ENCODE data around the gene PDE11A. TPM values are rescaled to one million over a fixed set of nuclear protein-coding genes. Genes with fewer than 3 reads are reported as not detected.
A peak's percentile ranks its signal among the peaks of the same experiment; 100 is the strongest.

PDE11A gene
- total RNA-seq, 5 donors from 2014 or later (not counting 1 experiment from before 2014, with no cell fraction given) = not detected

- Histone ChIP-seq H3K4me1 (ENCODE audit: control insufficient read depth in 1 of 2, extremely low read depth in 1 of 2, insufficient read depth in 2 of 2, low read length in 2 of 2) (peaks cover 5 to 12% of the 10 kb centered on the region in 2 experiments), H3K4me3 (ENCODE audit: control insufficient read depth in 1 of 2, extremely low read depth in 1 of 2, low read length in 1 of 2) (no peak overlapping the region), H3K9me3 (no peaks in the 10 kb centered on the region), H3K27ac (ENCODE audit: low read length) (peak overlapping the region; percentile 60), H3K27me3 (replicated peaks in 1 of 2; ENCODE audit: control insufficient read depth in 2 of 2, extremely low read depth in 1 of 2, insufficient read depth in 2 of 2, low read length in 1 of 2) (no peaks in the 10 kb centered on the region), H3K36me3 (ENCODE audit: control insufficient read depth in 2 of 2, extremely low read depth in 1 of 2, insufficient read depth in 1 of 2, low read length in 1 of 2) (no peaks in the 10 kb centered on the region)
- no peaks in the 10 kb centered on the region for H3K9me3 Mint-ChIP-seq
- CTCF ChIA-PET = interaction anchor here (0.6 to 1.3 kb wide), 2 partner anchors 11 to 12 kb away, joined by 3 read pairs; no protein-coding TSS in a partner anchor
- no peaks in the 10 kb centered on the region for H3K36me3 Mint-ChIP-seq
- H3K4me1 Mint-ChIP-seq = peaks cover 29 to 39% (median 34%) of the 10 kb centered on the region in 3 donors
- ATAC-seq (replicated peaks in 1 of 4) (no peak), DNase-seq (no peak)
- peak overlapping the region; percentile 74 to 82 for H3K27ac Mint-ChIP-seq
- H3K27me3 Mint-ChIP-seq = peaks cover 0 to 3% of the 10 kb centered on the region in 2 donors
- POLR2A ChIA-PET = no interaction called here
- no CpG with 5 or more reads among the region's 1 CpG for WGBS (ENCODE audit: insufficient coverage)
- H3K4me3 Mint-ChIP-seq = peak overlapping the region; percentile 18 to 57 (median 44)
Measured at GRCh38 chr2:177784745-177785067, 287.9 kb downstream of the PDE11A start.

- 15% methylated on average over 2 of the region's 2 CpGs for WGBS (ENCODE audit: insufficient coverage)
- H3K27ac Mint-ChIP-seq = peak overlapping the region; percentile 74 to 82
Measured at GRCh38 chr2:177783835-177784744, 288.5 kb downstream of the PDE11A start.

GRCh38 chr2:177783091-177783490, 289.5 kb downstream of the PDE11A start:
- Mint-ChIP-seq H3K36me3 (no peaks in the 10 kb centered on the region), H3K4me1 (peaks cover 29 to 39% (median 34%) of the 10 kb centered on the region in 3 donors), H3K4me3 (no peak overlapping the region), H3K27me3 (peaks cover 0 to 3% of the 10 kb centered on the region in 2 donors), H3K9me3 (no peaks in the 10 kb centered on the region), H3K27ac (peak overlapping the region in 1 of 2 donors; percentile 37)
- Histone ChIP-seq H3K36me3 (ENCODE audit: control insufficient read depth in 2 of 2, extremely low read depth in 1 of 2, insufficient read depth in 1 of 2, low read length in 1 of 2) (no peaks in the 10 kb centered on the region), H3K9me3 (no peaks in the 10 kb centered on the region), H3K4me3 (ENCODE audit: control insufficient read depth in 1 of 2, extremely low read depth in 1 of 2, low read length in 1 of 2) (no peak overlapping the region), H3K4me1 (ENCODE audit: control insufficient read depth in 1 of 2, extremely low read depth in 1 of 2, insufficient read depth in 2 of 2, low read length in 2 of 2) (peaks cover 5 to 12% of the 10 kb centered on the region in 2 experiments), H3K27me3 (replicated peaks in 1 of 2; ENCODE audit: control insufficient read depth in 2 of 2, extremely low read depth in 1 of 2, insufficient read depth in 2 of 2, low read length in 1 of 2) (no peaks in the 10 kb centered on the region), H3K27ac (ENCODE audit: low read length) (no peak overlapping the region)
- ChIA-PET POLR2A (interaction anchor here in 1 of 2 donors (0.5 kb wide), 1 partner anchor 730 kb away, joined by 6 read pairs; no protein-coding TSS in a partner anchor), CTCF (interaction anchor here in 1 of 2 donors (1.1 to 1.2 kb wide), 2 partner anchors 9 to 12 kb away, joined by 3 to 4 read pairs; no protein-coding TSS in a partner anchor)
- DNase-seq (no peak), ATAC-seq (replicated peaks in 1 of 4) (no peak)

More at GRCh38 chr2:177783835-177784744, 288.5 kb downstream of the PDE11A start:
- CTCF ChIA-PET = interaction anchor here (0.6 to 1.3 kb wide), 2 partner anchors 11 to 13 kb away, joined by 3 read pairs; no protein-coding TSS in a partner anchor
- H3K36me3 ChIP-seq (ENCODE audit: control insufficient read depth in 2 of 2, extremely low read depth in 1 of 2, insufficient read depth in 1 of 2, low read length in 1 of 2) = no peaks in the 10 kb centered on the region
- H3K27me3 Mint-ChIP-seq = peaks cover 0 to 3% of the 10 kb centered on the region in 2 donors
- POLR2A ChIA-PET = interaction anchor here in 1 of 2 donors (0.5 kb wide), 1 partner anchor 731 kb away, joined by 6 read pairs; no protein-coding TSS in a partner anchor
- H3K9me3 Mint-ChIP-seq = no peaks in the 10 kb centered on the region
- H3K4me3 Mint-ChIP-seq = peak overlapping the region; percentile 29 to 57 (median 44)
- ATAC-seq (replicated peaks in 1 of 4) (peak; percentile 62 to 85 (median 75)), DNase-seq (peak in 2 of 35 experiments; percentile 20 to 43)
- no peaks in the 10 kb centered on the region for H3K27me3 ChIP-seq (replicated peaks in 1 of 2; ENCODE audit: control insufficient read depth in 2 of 2, extremely low read depth in 1 of 2, insufficient read depth in 2 of 2, low read length in 1 of 2)
- no peak overlapping the region for H3K4me3 ChIP-seq (ENCODE audit: control insufficient read depth in 1 of 2, extremely low read depth in 1 of 2, low read length in 1 of 2)
- H3K27ac ChIP-seq (ENCODE audit: low read length) = peak overlapping the region; percentile 60
- peaks cover 5 to 12% of the 10 kb centered on the region in 2 experiments for H3K4me1 ChIP-seq (ENCODE audit: control insufficient read depth in 1 of 2, extremely low read depth in 1 of 2, insufficient read depth in 2 of 2, low read length in 2 of 2)
- peaks cover 29 to 39% (median 34%) of the 10 kb centered on the region in 3 donors for H3K4me1 Mint-ChIP-seq
- no peaks in the 10 kb centered on the region for H3K9me3 ChIP-seq
- H3K36me3 Mint-ChIP-seq = no peaks in the 10 kb centered on the region

GRCh38 chr2:177782613-177783012, 290.0 kb downstream of the PDE11A start:
- POLR2A ChIA-PET = no interaction called here
- Histone ChIP-seq H3K27me3 (replicated peaks in 1 of 2; ENCODE audit: control insufficient read depth in 2 of 2, extremely low read depth in 1 of 2, insufficient read depth in 2 of 2, low read length in 1 of 2) (no peaks in the 10 kb centered on the region), H3K36me3 (ENCODE audit: control insufficient read depth in 2 of 2, extremely low read depth in 1 of 2, insufficient read depth in 1 of 2, low read length in 1 of 2) (no peaks in the 10 kb centered on the region), H3K4me1 (ENCODE audit: control insufficient read depth in 1 of 2, extremely low read depth in 1 of 2, insufficient read depth in 2 of 2, low read length in 2 of 2) (peaks cover 5 to 12% of the 10 kb centered on the region in 2 experiments), H3K9me3 (no peaks in the 10 kb centered on the region), H3K27ac (ENCODE audit: low read length) (no peak overlapping the region), H3K4me3 (ENCODE audit: control insufficient read depth in 1 of 2, extremely low read depth in 1 of 2, low read length in 1 of 2) (no peak overlapping the region)
- DNase-seq = no peak
- H3K36me3 Mint-ChIP-seq = no peaks in the 10 kb centered on the region
- peaks cover 0 to 3% of the 10 kb centered on the region in 2 donors for H3K27me3 Mint-ChIP-seq
- ATAC-seq (replicated peaks in 1 of 4) = no peak
- CTCF ChIA-PET = interaction anchor here in 1 of 2 donors (1.1 to 1.2 kb wide), 2 partner anchors 9 to 12 kb away, joined by 3 to 4 read pairs; no protein-coding TSS in a partner anchor
- H3K4me3 Mint-ChIP-seq = no peak overlapping the region
- peak overlapping the region in 1 of 2 donors; percentile 37 for H3K27ac Mint-ChIP-seq
- no peaks in the 10 kb centered on the region for H3K9me3 Mint-ChIP-seq
- peaks cover 29 to 39% (median 34%) of the 10 kb centered on the region in 3 donors for H3K4me1 Mint-ChIP-seq

- Mint-ChIP-seq H3K36me3 (no peaks in the 10 kb centered on the region), H3K9me3 (no peaks in the 10 kb centered on the region), H3K27me3 (peaks cover 0 to 5% of the 10 kb centered on the region in 2 donors), H3K4me3 (no peak overlapping the region), H3K27ac (no peak overlapping the region), H3K4me1 (peaks cover 12 to 19% (median 17%) of the 10 kb centered on the region in 3 donors)
- CTCF ChIA-PET = interaction anchor here in 1 of 2 donors (0.5 kb wide), 1 partner anchor 761 kb away, joined by 4 read pairs; no protein-coding TSS in a partner anchor
- H3K27me3 ChIP-seq (replicated peaks in 1 of 2; ENCODE audit: control insufficient read depth in 2 of 2, extremely low read depth in 1 of 2, insufficient read depth in 2 of 2, low read length in 1 of 2) = no peaks in the 10 kb centered on the region
- no peak overlapping the region for H3K27ac ChIP-seq (ENCODE audit: low read length)
- ATAC-seq (replicated peaks in 1 of 4) (no peak), DNase-seq (no peak)
- H3K36me3 ChIP-seq (ENCODE audit: control insufficient read depth in 2 of 2, extremely low read depth in 1 of 2, insufficient read depth in 1 of 2, low read length in 1 of 2) = no peaks in the 10 kb centered on the region
- no peak overlapping the region for H3K4me3 ChIP-seq (ENCODE audit: control insufficient read depth in 1 of 2, extremely low read depth in 1 of 2, low read length in 1 of 2)
- 86% methylated on average over 1 of the region's 5 CpGs for WGBS (ENCODE audit: insufficient coverage)
- no peaks in the 10 kb centered on the region for H3K9me3 ChIP-seq
- H3K4me1 ChIP-seq (ENCODE audit: control insufficient read depth in 1 of 2, extremely low read depth in 1 of 2, insufficient read depth in 2 of 2, low read length in 2 of 2) = no peaks in the 10 kb centered on the region
- POLR2A ChIA-PET = no interaction called here
Measured at GRCh38 chr2:177778472-177778871, 294.1 kb downstream of the PDE11A start.

GRCh38 chr2:177772529-177772928, 300.0 kb downstream of the PDE11A start:
- Histone ChIP-seq H3K27ac (ENCODE audit: low read length) (no peak overlapping the region), H3K4me3 (ENCODE audit: control insufficient read depth in 1 of 2, extremely low read depth in 1 of 2, low read length in 1 of 2) (no peak overlapping the region), H3K9me3 (no peaks in the 10 kb centered on the region), H3K36me3 (ENCODE audit: control insufficient read depth in 2 of 2, extremely low read depth in 1 of 2, insufficient read depth in 1 of 2, low read length in 1 of 2) (no peaks in the 10 kb centered on the region), H3K4me1 (ENCODE audit: control insufficient read depth in 1 of 2, extremely low read depth in 1 of 2, insufficient read depth in 2 of 2, low read length in 2 of 2) (no peaks in the 10 kb centered on the region), H3K27me3 (replicated peaks in 1 of 2; ENCODE audit: control insufficient read depth in 2 of 2, extremely low read depth in 1 of 2, insufficient read depth in 2 of 2, low read length in 1 of 2) (peaks cover 0 to 4% of the 10 kb centered on the region in 2 experiments)
- ATAC-seq (replicated peaks in 1 of 4) (no peak), DNase-seq (peak in 5 of 35 experiments; percentile 5 to 44 (median 15))
- H3K4me1 Mint-ChIP-seq = peaks cover 0 to 6% (median 2%) of the 10 kb centered on the region in 3 donors
- H3K27me3 Mint-ChIP-seq = peaks cover 2 to 5% of the 10 kb centered on the region in 2 donors
- POLR2A ChIA-PET = interaction anchor here in 1 of 2 donors (0.7 kb wide), 1 partner anchor 507 kb away, joined by 3 read pairs; no protein-coding TSS in a partner anchor
- H3K4me3 Mint-ChIP-seq = no peak overlapping the region
- no peaks in the 10 kb centered on the region for H3K36me3 Mint-ChIP-seq
- no peaks in the 10 kb centered on the region for H3K9me3 Mint-ChIP-seq
- CTCF ChIA-PET = interaction anchor here (0.5 to 2.2 kb wide), 10 partner anchors 8 to 1037 kb away, joined by 3 to 10 read pairs (median 4); no protein-coding TSS in a partner anchor
- no peak overlapping the region for H3K27ac Mint-ChIP-seq

Data from T-cell (primary cell).